Thyroid gland (tissue), 4 donors: ENCODE data around the gene ERICH3.

Experiments
- POLR2A ChIP-seq, 2 donors: fragments of 450-650 bp; IDR thresholded peaks; one replicate each; pipeline ENCODE4 v1.6.1; 2017; ENCODE audit warnings: antibody characterized with exemption in 2 of 2, mild to moderate bottlenecking in 2 of 2, moderate library complexity in 1 of 2
- TF ChIP-seq, protein P1 (sequence below), 6 experiments: fragments of 200-600 bp in 3 of 6; fragments of 450-650 bp in 3 of 6; sonication (generic) in 3 of 6; IDR thresholded peaks; one replicate each; pipeline ENCODE4 v1.5.1; 2016 to 2019; ENCODE audit warnings: antibody characterized with exemption in 6 of 6, mild to moderate bottlenecking in 2 of 6, inconsistent platforms in 1 of 6, moderate library complexity in 1 of 6

DNA sequence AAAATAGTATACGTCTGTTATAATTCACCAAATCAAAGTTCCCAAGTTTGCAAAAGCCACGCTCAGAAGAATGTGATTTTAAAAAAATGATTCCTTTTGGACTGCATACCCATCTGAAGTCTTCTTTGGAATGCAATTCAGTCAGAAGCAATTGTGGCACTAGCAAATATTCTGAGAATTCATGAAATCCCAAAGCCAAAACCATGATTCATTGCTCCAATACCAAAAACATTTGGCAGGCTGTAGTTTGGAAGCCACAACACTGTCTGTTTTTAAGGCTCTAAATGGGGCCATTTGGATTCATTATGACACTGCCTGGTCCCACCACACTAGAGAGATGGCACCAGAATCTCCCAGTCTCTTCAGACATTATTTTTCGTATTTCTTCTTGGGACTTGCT lies 139.4 kb downstream of the ERICH3 start:
- no peak for TF ChIP-seq POLR2A (IDR thresholded peaks at IDR 0.05)
- TF ChIP-seq, protein P1, sequence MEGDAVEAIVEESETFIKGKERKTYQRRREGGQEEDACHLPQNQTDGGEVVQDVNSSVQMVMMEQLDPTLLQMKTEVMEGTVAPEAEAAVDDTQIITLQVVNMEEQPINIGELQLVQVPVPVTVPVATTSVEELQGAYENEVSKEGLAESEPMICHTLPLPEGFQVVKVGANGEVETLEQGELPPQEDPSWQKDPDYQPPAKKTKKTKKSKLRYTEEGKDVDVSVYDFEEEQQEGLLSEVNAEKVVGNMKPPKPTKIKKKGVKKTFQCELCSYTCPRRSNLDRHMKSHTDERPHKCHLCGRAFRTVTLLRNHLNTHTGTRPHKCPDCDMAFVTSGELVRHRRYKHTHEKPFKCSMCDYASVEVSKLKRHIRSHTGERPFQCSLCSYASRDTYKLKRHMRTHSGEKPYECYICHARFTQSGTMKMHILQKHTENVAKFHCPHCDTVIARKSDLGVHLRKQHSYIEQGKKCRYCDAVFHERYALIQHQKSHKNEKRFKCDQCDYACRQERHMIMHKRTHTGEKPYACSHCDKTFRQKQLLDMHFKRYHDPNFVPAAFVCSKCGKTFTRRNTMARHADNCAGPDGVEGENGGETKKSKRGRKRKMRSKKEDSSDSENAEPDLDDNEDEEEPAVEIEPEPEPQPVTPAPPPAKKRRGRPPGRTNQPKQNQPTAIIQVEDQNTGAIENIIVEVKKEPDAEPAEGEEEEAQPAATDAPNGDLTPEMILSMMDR (IDR thresholded peaks at IDR 0.05), result no peak
